Panc1 (cell line): Measurements from ENCODE around the gene PDZD2.

Source experiments
- POLR2AphosphoS5 ChIP-seq: IDR thresholded peaks from 2 replicates; pipeline ENCODE4 v1.6.1; 2012; ENCODE audit warnings: mild to moderate bottlenecking, low read depth, low read length, moderate library complexity
- SIN3A ChIP-seq: IDR thresholded peaks from 2 replicates; pipeline ENCODE4 v1.6.1; 2012; ENCODE audit warnings: low read depth, mild to moderate bottlenecking, low read length, moderate library complexity, borderline replicate concordance; ENCODE audit not compliant: insufficient read depth
- TF ChIP-seq, protein P1 (sequence below): fragments of 450-650 bp; IDR thresholded peaks from 2 replicates; pipeline ENCODE4 v1.5.1; 2017; ENCODE audit warnings: mild to moderate bottlenecking

DNA sequence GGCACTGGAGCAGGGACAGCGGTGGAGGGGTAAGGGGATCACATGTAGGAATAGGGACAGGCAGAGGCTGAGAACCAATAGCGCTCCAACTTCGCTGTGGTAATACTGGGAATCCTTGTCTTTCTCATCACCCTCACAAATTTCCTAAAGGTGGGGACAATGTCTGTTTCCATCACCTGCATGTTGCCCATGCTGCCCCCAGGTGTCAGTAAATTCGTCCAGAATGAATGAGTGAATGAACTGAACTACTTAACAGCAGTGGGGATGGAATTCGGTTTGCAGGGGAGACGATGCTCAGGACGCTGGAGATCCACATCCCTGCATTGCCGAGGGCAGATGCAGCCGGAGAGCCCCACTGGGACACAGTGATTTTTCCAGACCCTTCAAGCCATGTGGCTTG, 129.9 kb downstream of the PDZD2 start:
- TF ChIP-seq, protein P1, sequence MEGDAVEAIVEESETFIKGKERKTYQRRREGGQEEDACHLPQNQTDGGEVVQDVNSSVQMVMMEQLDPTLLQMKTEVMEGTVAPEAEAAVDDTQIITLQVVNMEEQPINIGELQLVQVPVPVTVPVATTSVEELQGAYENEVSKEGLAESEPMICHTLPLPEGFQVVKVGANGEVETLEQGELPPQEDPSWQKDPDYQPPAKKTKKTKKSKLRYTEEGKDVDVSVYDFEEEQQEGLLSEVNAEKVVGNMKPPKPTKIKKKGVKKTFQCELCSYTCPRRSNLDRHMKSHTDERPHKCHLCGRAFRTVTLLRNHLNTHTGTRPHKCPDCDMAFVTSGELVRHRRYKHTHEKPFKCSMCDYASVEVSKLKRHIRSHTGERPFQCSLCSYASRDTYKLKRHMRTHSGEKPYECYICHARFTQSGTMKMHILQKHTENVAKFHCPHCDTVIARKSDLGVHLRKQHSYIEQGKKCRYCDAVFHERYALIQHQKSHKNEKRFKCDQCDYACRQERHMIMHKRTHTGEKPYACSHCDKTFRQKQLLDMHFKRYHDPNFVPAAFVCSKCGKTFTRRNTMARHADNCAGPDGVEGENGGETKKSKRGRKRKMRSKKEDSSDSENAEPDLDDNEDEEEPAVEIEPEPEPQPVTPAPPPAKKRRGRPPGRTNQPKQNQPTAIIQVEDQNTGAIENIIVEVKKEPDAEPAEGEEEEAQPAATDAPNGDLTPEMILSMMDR: no peak
- no peak for TF ChIP-seq POLR2AphosphoS5
- no peak for TF ChIP-seq SIN3A
